D341Med (cell line): ENCODE measurements around the gene TBL3.
"Not testable (repeated sequence)": the region's sequence is repeated elsewhere in the genome, so short reads cannot be mapped to it uniquely, and the experiment has no call there.

Source experiments
- DNase-seq: peaks from one replicate; pipeline ENCODE4 v3.0.0; 2012; ENCODE audit warnings: low spot score

TBL3 gene

DNA sequence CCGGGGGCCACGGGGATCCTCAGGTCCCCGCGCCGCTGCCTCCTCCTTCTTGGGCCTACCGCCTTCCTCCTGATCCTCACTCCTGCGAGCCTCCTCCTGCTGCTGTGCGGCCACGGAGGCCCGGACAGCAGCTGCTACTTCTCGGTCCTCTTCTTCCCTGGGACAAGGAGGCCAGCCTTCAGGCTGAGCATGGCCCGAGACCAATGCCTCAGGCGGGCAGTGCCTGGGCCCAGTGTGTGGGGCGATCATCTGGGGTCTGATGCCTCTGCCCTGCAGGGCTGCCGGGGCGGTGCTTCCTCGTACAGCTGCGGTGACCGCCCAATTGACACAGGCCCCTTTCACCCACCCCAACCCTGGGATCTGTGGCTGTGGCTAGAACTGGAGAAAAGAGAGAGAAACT lies 29.2 kb downstream of the TBL3 start:
- no peak for DNase-seq

DNA sequence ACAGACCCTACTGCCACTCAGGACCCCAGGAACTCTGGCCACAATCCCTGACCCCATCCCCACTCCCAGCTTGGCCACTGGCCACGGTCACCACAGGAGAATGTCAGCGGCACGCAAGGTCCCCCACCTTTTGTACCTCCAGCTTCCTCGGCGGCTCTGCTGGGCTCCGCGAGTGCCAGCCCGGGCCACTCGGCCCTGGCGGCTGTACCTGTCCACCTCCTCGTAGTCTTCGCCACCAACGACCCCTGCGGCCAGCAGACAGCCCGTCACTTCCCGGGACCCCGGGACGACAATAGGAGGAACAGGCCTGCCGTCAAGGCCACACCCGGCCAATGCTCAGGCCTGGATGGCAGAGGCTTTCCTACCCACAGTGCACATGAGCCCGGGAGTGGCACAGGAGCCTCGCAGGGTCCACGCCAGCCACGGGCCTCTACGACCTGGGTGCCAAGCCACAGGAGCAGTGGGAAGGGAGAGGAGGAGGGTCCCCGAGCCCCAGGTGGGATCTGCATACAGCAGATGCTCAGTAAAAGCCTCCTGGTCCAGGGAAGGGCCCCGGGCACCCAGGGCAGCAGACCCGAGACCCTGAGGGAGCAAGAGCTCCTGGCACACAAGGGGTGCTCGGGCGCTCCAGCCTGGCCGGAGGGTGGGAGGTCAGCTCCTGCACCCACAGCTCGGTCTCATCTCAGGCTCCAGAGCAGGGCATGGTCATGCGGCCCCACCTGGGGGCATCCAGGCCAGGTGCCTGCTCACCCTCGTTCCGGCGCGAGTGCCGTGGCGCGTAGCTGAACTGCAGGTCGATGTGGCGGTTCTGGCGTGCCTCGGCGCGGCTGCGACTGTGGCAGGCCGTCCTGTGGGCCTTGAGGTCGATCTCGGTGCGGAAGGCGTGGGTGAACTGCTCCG lies 29.9 kb downstream of the TBL3 start:
- DNase-seq = no peak

DNA sequence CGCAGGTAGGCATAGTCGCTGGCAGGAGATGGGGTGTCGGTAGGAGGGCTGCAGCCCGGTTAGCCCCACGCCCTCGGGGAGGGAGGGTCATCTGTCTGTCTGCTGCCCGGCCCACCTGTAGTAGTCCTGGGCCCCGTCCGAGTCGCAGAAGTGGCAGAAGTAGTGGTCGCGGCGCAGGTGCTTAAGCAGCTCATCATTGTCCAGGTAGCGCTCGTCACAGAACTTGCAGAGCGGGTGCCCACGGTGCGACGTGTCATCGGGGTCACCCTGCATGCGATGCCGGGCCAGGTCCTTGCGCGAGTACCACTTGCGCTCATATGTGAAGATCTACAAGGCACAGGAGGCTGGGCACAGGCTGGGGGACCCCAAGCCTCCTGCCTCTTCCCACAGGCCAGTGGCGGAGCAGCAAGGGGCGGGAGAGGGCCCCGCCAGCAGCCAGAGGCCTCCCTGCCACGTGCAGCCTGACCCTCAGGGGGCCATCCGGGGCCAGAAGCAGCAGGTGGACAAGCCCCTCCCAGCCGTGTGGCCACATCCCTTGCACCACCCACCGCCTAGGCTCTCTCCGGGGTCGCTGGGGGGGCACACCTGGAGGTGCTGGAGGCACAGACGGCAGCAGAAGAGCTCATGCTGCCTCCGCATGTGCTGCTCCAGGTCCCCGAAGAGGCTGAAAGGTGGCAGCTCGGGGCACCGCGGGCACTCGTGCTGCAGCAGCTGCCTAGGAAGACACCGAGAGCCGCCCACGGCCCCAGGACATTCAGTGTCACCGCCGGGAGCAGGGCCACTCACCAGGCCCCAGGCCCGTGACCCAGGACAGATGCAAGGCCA lies 30.8 kb downstream of the TBL3 start:
- DNase-seq = no peak

DNA sequence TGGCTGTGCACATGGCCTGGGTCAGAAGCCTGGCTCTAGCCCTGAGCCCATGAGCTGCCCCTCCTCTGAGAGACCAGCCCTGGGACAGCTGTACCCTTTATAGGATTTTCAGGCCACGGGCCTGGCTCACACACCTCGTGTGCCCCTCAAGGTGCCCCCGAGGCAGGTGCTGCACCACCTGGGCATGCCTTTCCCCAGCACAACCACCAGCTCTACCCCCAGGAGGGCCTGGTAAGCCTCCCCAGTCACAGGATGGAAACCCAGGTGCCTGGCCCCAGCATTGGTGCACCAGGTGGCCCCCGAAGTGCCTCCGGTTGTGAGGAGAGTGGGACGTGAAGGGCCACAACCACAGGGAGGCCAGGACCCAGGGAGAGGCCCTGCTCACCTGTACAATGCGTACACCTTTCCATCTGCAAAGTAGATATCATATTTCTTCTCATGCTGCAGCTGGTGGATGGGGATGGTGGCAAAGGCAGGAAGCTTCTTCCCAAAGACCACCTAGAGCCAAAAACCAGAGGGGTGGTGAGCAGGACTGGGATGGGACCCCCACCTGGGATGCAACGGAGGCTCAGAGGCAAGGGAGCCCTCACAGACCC lies 31.5 kb downstream of the TBL3 start:
- DNase-seq = no peak

DNA sequence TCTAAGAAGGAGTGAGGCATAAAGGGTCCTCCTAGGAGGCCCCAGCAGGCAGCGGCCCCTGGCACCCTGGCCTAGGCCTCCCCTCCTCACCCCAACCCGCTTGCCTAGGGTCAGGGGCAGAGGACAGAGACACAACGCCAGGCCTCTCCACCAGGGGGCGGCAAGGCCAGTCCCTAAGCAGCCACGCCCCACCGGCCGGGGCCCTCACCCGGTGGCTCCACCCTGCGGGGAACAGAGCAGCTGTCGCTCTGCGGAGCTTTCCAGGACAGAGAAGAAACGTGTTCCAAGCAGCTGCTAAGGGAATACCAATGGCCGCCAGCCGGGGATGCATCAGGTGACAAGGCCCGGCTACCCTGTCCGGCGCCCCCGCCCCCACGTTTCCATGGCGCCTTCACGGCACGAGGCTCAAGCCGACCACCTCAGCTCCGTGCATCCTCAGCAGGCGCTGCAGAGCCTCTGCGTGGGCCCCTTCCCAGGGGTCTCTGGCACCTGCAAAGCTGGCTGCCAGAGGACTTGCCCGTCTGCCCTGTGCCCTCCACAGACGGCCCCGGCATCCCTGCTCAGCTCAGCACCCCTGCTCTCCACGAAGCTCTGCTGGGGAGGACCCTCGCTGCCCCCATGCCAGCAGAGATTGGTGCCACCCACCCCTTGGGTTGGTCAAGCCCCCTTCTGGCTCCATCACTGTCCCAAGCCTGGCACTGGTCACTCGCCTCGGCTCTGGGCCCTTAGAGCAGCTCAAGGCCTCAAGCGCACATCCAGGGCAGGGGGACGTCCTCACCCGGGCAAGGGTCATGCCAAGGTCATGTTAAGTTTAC lies 32.2 kb downstream of the TBL3 start:
- DNase-seq = peak; percentile 96

DNA sequence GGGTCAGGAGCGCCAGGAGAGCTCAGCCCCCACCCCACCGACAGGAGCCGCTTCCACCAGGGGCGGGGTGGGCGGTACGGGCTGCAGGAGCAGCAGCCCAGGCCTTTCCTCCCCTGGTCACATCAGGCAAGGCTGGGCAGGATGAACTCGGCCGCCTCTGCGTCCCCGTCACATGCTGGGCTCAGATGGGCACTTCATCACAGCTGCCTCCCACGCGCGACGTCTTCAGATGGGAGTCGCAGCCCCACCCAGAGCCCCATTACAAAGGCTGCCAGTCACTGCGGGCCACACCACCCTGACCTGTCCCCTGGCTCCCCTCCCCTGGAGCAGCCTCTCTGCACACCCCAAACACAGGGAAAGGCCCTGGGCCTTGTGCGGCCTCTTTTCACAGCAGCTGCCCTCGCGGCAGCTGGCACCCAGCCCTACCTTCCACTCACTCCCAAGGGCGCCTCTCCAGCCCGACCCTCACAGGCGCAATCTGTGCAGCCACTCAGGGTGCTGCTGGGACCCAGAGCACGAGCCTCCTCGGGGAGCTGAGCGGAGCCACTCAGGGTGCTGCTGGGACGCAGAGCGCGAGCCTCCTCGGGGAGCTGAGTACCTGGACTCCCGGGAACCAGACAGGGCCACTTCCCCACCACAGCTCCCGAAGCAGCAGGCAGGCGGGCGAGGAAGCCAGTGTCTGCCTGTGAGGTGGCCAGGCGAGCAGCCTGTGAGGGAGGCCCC lies 33.1 kb downstream of the TBL3 start:
- DNase-seq = peak; percentile 63

DNA sequence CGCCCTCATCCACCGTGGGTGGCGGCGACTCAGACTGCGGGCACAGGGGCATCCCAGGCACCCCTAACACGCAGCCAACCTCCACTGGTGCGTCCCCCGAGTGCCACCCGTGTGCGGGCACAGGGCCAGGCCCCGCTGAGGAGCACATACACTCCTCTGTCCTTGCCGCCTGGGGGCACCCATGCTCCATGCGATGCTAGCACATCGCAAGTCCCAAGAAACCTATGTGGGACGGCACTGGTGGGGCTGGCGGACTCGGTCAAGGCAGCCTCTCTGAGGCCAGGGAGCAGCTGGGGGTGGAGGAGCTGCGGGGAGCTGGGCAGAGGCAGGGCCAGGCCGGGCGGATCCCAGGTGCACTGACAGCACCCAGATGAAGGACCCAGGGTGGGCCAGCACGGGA lies 33.8 kb downstream of the TBL3 start:
- DNase-seq = no peak

DNA sequence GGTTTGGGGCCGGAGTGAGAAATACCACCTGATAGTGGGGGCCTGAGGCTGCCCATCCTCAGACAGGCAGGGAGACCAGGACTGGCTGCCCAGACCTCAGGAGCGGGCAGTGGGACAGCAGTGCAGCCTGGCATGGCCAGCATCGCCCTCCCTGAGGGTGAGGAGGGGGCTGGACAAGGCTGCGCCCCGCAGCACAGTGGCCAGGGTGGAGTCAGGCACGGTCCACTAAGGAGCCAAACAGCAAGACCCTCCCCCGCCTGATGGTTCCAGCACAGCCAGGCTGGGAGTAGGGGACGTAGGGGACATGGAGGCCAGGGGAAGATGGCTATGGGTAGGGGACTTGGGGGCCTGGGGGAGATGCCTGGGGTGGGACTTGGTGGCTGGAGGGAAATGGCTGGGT lies 34.5 kb downstream of the TBL3 start:
- DNase-seq = no peak

DNA sequence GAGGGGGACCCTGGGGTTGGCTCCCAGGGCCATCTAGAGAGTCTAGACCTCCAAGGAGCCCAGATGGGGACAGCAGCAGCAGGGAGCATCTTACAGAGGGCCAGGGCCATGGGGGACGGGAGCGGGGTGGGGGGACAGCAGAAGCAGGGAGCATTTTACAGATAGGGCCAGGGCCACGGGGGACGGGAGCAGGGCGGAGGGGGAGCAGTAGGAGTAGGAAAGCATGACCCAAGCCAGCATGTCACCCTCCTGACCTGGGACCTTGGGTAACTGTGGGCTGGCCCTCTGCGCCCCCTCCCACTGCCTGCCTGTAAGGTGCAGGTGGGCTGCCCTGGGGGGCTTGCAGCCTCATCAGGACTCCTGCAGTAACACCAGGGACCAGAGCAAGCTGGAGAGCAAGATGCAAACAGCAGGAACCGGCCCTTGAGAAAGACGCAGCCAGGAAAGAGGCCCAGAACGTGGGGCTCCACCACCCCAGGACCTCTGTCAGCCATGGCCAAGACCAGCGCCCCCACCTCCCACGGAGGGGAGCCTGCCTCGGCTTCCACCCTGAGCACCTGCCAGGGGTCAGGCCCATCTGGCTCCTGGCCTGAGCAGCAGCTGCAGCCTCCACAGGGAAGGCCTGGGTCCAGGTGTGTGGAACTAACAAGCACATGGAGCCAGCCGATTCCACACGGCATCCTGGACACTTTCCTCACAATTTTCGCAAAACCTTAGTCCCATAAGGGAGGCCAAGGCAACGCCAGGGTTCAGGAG lies 35.4 kb downstream of the TBL3 start:
- no peak for DNase-seq

DNA sequence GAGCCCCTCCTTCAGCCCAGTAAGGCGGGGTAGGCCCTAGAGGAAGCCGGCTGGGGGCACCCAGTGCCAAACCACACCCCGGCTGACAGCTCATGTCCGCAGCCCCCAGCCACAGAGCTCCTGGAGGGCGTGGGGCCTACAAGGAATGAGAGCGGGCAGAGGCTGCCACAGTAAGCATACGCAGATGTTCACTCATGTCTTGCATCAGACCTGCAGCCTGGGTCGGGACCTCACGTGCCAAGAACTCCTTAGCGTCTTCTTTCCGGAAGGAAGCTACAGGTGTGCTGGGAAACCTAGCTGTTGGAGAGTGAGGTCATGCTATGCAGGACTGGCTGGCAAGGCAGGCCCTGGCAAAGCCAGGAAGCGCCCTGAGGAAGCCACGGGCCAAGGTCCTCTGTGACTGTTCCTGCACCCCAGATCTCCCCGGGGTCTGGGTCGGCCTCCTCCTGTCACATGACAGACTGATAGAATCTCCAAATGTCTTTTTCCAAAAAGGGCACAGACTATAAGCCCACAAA lies 36.2 kb downstream of the TBL3 start:
- DNase-seq = no peak

DNA sequence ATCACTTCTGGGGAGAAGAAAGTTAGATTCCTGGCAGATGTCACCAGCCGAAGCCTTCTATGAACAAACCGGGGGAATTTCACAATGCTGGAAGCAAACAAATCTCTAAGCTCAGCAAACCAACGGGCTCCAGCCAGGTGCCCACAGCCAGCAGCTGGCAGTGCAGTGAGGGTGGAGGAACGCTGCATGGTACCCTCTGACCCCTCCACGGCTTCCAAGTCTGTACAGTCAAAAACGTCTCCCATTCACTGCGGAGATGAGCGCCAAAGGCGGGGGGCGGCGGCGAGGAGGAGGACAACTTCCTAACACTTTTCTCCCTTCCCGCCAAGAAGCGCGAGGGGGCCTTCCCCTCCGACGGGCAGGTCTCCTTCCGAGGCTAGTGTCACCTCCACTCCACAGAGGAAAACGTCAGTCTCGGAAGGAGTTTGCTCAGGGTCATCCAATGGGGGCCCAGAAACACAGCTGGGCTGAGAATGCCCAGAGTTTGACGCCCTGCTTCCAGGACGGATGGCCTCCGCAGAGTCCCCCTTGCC lies 36.8 kb downstream of the TBL3 start:
- DNase-seq = no peak

DNA sequence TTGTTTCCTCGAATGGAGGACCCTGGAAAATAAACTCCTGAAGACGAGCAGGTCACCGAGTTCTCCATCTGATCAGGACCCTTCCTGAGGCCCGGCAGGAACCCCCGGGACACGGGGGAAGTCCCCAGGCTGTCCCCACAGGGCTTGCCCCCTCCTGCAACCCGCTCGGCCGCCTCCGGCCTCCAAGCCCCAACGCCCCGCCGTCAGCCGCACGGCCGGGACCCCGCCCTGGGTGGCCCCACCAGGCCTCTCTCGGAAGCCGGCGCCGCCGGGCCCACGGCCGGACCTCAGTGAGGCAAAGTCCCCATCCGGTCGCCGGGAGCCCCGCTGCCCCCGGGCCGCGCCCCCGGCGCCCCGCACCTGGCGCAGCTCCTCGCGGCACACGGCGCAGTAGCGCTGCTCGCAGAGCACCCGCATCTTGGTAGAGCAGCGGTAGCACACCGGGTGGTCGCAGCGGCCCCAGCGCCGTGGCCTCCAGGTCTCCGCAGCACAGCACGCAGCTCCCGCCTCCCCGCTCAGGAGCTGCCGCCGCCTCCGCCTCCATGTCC lies 37.4 kb downstream of the TBL3 start:
- DNase-seq = peak; percentile 58

DNA sequence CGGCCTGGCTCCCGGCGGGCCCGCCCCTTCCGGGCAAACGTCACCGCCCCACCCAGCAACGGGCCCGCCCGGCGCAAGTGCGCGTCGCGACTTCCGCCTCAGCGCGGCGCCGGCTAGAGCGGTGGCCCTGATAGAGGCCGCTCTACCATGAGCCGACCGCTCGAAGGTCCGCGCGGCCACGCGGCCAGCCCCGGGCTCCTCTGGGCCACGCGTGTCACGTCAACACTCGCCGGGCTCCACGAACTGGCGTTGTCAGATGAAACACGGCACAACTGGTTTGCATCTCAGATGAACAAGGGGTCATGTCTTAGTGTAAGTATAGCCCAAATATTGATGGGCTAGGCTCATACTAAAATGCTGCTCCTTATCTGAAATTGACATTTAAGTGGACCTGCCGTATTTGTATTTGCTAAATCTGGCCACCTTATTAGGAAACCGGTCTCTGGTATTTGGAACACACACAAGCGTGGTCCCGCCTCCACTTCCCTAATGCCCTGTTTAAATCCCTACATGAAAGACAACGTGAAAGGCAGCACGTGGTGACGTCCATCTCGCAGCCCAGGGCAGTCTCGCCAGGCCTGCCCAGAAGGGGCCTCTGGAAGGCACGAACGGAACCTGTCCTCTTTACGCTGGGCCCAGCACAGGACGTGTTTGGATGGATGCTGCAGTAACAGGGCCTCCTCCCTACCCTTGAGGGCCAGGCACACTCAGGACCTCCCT lies 38.1 kb downstream of the TBL3 start, which contains the start of gene ZNF598:
TSS of gene ZNF598 (minus strand) at position 31 of the 720 bp plus-strand sequence.
- peak; percentile 94 for DNase-seq

DNA sequence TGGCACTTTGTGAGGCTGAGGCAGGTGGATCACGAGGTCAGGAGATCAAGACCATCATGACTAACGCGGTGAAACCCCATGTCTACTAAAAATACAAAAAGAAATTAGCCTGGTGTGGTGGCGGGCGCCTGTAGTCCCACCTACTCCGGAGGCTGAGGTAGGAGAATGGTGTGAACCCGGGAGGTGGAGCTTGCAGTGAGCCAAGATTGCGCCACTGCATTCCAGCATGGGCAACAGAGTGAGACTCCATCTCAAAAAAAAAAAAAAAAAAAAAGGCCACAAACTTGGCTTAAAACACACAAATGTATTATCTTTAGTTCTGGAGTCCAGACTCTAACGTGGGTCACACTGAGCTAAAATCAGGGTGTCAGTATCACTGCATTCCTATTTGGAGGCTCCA lies 39.9 kb downstream of the TBL3 start:
- DNase-seq = not testable (repeated sequence)

DNA sequence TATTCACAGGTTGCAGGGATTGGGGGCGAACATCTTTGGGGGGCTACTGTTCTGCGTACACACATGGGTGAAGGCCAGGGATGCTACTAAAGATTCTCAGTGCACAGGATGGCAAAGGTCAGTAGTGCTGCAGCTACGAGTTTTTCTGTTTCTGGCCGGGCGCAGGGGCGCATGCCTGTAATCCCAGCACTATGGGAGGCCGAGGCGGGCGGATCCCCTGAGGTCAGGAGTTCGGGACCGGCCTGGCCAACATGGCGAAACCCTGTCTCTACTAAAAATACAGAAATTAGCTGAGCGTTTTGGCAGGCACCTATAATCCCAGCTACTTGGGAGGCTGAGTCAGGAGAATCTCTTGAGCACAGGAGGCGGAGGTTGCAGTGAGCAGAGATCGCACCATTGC lies 41.7 kb downstream of the TBL3 start:
- no peak for DNase-seq

DNA sequence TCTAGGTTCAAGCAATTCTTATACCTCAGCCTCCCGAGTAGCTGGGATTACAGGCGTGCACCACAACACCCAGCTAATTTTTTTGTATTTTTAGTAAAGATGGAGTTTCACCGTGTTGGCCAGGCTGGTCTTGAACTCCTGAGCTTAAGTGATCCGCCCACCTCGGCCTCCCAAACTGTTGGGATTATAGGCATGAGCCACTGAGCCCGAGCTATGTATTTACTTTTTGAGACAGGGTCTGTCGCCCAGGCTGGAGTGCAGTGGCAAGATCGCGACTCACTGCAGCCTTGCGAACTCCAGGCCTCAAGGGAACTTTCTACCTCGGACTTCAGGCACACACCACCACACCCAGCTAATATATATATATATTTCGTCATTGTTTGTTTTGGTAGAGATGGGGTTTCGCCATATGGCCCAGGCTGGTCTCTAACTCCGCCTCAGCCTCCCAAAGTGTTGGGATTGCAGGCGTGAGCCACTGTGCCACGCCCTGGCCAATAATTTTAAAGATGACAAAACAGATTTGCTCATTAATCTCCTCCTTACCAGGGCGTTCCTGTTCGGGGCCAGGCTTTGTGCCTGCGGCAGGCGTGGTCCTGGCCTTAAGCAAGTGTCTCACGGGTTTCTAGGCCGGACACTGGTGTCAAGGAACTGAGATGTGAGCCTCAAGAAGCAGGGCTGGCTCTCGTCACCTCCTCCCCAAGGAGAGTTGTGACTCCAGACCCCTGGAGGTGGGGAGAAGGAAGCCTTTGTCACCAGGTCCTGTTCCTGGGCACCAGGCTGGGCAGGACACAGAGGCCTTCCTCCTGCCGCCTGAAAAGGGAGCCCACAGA lies 43.5 kb downstream of the TBL3 start:
- DNase-seq = peak; percentile 77

DNA sequence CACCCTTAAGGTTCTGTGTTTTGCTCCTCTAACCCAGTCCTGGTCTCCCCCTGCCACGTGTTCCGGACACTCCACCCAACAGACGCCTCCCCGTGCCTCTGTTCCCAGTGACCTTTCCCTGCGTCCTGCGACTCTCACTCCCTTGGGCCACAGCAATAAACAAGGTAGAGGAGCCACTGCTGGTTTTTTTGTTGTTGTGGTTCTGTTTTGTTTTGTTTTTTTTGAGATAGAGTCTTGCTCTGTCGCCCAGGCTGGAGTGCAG lies 44.0 kb downstream of the TBL3 start:
- DNase-seq = no peak

DNA sequence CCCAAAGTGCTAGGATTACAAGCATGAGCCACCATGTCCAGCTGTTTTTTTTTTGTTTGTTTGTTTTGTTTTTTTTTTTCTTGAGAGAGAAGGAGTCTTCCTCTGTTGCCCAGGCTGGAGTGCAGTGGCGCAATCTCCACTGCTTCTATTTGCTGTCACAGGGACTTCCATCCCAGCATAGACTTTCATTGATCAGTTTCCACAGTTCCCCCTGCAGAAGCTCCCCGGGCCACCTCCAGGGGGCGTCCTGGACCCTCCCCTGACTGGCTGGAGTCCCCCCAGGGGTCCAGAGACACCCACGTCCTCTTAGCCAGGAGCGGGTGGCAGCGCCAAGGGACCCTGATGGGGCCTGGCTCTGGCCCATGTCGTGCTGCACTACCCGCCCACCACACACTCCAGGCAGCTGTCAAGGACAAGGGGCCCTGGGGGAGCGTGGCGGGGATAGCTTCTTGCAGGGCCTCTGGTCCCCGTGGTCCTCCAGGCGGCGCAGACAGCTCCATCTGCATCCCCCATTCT lies 44.6 kb downstream of the TBL3 start:
- DNase-seq = no peak
